HepG2 (cell line): Measurements from ENCODE around the gene FOXK2. TPM values are rescaled to one million over a fixed set of nuclear protein-coding genes. Genes with fewer than 3 reads are reported as not detected.

ENCODE experiments used
- ATAC-seq: fragments of 200-7000 bp; cut with Tn5 transposase; 3 replicates; pipeline ENCODE4 v1.9.1; 2020; ENCODE audit warnings: mild to moderate bottlenecking, moderate library complexity
- BruUV-seq: library from RNA; stranded (reverse); fragments of 400-500 nt; replicated peaks from 2 replicates; lab custom pipeline; 2021; lab: Mats Ljungman, UMichigan
- CTCF ChIA-PET: fragments of 300-600 bp; formaldehyde crosslinking; extraction: SDS; loops from one replicate; lab custom pipeline; 2021; ENCODE audit warnings: low total read pairs, inconsistent platforms, low intra/inter-chr PET ratio; lab: Yijun Ruan, JAX
- POLR2A ChIA-PET: fragments of 350-600 bp; sonication (Branson Sonifier 250); formaldehyde crosslinking; loops from one replicate; lab custom pipeline; 2020; ENCODE audit warnings: antibody characterized with exemption, inconsistent platforms; lab: Yijun Ruan, JAX
- DNase-seq: peaks from one replicate; pipeline ENCODE4 v3.0.0-alpha.2; 2015; ENCODE audit warnings: low spot score
- FAIRE-seq: peaks from 3 replicates; lab custom pipeline; 2011; peaks lifted over from hg19 to GRCh38; lab: Jason Lieb, UNC
- H2AFZ ChIP-seq: one replicate; pipeline ENCODE4 v1.6.1; 2011; ENCODE audit warnings: low read length, inconsistent platforms
- H3K27ac ChIP-seq: fragments of 300-600 bp; 3 replicates; pipeline ENCODE4 v1.8.0; 2011; ENCODE audit warnings: mixed run types, mild to moderate bottlenecking, mixed read lengths, low read length, inconsistent platforms; ENCODE audit not compliant: insufficient read depth; ENCODE audit errors: extremely low read length
- H3K27me3 ChIP-seq, 2 experiments: fragments of 200-600 bp in 1 of 2; 2 replicates in 1 of 2; 3 replicates in 1 of 2; pipeline versions ENCODE4 v1.6.0 to v1.8.0; 2011; ENCODE audit warnings: low read length in 2 of 2, mild to moderate bottlenecking in 2 of 2, moderate library complexity in 2 of 2, inconsistent platforms in 1 of 2; ENCODE audit not compliant: insufficient read depth in 2 of 2, control insufficient read depth in 1 of 2
- H3K36me3 ChIP-seq, 2 experiments: fragments of 200-600 bp in 1 of 2; replicated peaks in 1 of 2; 2 replicates in 1 of 2; 3 replicates in 1 of 2; pipeline versions ENCODE4 v1.5.1 to v1.8.0; 2011; ENCODE audit warnings: low read length in 2 of 2, inconsistent platforms in 1 of 2; ENCODE audit not compliant: insufficient read depth in 2 of 2, control insufficient read depth in 1 of 2
- H3K4me1 ChIP-seq: 2 replicates; pipeline ENCODE4 v1.5.1; 2012; ENCODE audit warnings: low read length, inconsistent platforms; ENCODE audit not compliant: insufficient read depth
- H3K4me2 ChIP-seq: 2 replicates; pipeline ENCODE4 v1.6.0; 2011; ENCODE audit warnings: low read depth, low read length, inconsistent platforms
- H3K4me3 ChIP-seq, 3 experiments: fragments of 200-600 bp in 1 of 3; sonication (generic), shearing (Covaris generic) in 1 of 3; replicated peaks in 1 of 3; 2 replicates each; pipeline ENCODE4 v1.5.1; 2011 to 2016; ENCODE audit warnings: low read length in 3 of 3, inconsistent platforms in 2 of 3, low read depth in 2 of 3, mild to moderate bottlenecking in 2 of 3, control low read depth in 1 of 3, mixed read lengths in 1 of 3; ENCODE audit not compliant: insufficient read depth in 1 of 3
- H3K79me2 ChIP-seq: one replicate; pipeline ENCODE4 v1.6.1; 2011; ENCODE audit warnings: low read length, inconsistent platforms; ENCODE audit not compliant: insufficient read depth
- H3K9ac ChIP-seq: 2 replicates; pipeline ENCODE4 v1.6.0; 2011; ENCODE audit warnings: mild to moderate bottlenecking, low read depth, low read length, inconsistent platforms; ENCODE audit not compliant: insufficient read depth
- H3K9me3 ChIP-seq: 2 replicates; pipeline ENCODE4 v1.5.1; 2012; ENCODE audit warnings: mild to moderate bottlenecking, low read length
- H4K20me1 ChIP-seq: 2 replicates; pipeline ENCODE4 v1.6.0; 2011; ENCODE audit warnings: inconsistent platforms, mild to moderate bottlenecking, low read length, moderate library complexity; ENCODE audit not compliant: insufficient read depth
- AGO2 ChIP-seq: fragments of 200-400 bp; formaldehyde crosslinking; optimal IDR thresholded peaks from 2 replicates; pipeline ENCODE3; 2017; ENCODE audit warnings: mild to moderate bottlenecking, low read depth, low read length, moderate library complexity
- ATF2 ChIP-seq: sonication (generic); formaldehyde crosslinking; IDR thresholded peaks from 2 replicates; pipeline ENCODE4 v1.4.0; 2020; ENCODE audit warnings: missing genetic modification reagents
- MAFF ChIP-seq: IDR thresholded peaks from 2 replicates; pipeline ENCODE4 v1.6.1; 2011; ENCODE audit warnings: low read depth, low read length, improper control_type of control experiment
- NRL ChIP-seq: sonication (generic); formaldehyde crosslinking; IDR thresholded peaks from 2 replicates; pipeline ENCODE4 v1.5.0; 2020; ENCODE audit warnings: missing genetic modification reagents, mild to moderate bottlenecking, moderate library complexity, borderline replicate concordance
- RBM22 ChIP-seq: fragments of 200-400 bp; formaldehyde crosslinking; optimal IDR thresholded peaks from 2 replicates; pipeline ENCODE3; 2017; ENCODE audit warnings: mild to moderate bottlenecking, low read length, moderate library complexity
- WGBS: methylation state at CpG from one replicate; pipeline ENCODE4 v1.1.6; 2017; ENCODE audit warnings: low lambda C conversion rate; 5-methylcytosine and 5-hydroxymethylcytosine counted together
- in situ Hi-C: cut with HindIII; loops from 2 replicates; pipeline ENCODE4 v1.10.0; 2017; ENCODE audit warnings: low pct_unique_long_range_greater_than_20kb; ENCODE audit not compliant: extremely low pct_ligation_motif_present
- intact Hi-C: fragments of 100-400 bp; cut with micrococcal nuclease; formaldehyde crosslinking; loops from one replicate; pipeline ENCODE4 v1.10.0; 2022; ENCODE audit not compliant: unreplicated experiment
- polyA plus RNA-seq, 8 experiments: library from polyadenylated mRNA; depleted of rRNA in 3 of 8; stranded (reverse) in 7 of 8; unstranded in 1 of 8; fragments of >200 nt; fragmentation: Illumina TruSeq in 4 of 8; extraction: Trizol in 4 of 8; gene quantifications; 2 replicates each; pipeline versions ENCODE4 v1.2.1 to v1.2.3, GENCODE V29; 2011 to 2016; ENCODE audit warnings: low read depth in 4 of 8, missing spikeins in 1 of 8, mixed read lengths in 1 of 8; ENCODE audit not compliant: insufficient read depth in 1 of 8
- total RNA-seq, 5 experiments: library from RNA; depleted of rRNA; stranded (reverse); fragments of >200 nt; fragmentation: Illumina TruSeq; extraction: Trizol; gene quantifications; 2 replicates each; pipeline ENCODE4 v1.2.3, GENCODE V29; 2016; ENCODE audit warnings: low read depth in 1 of 5
- TF ChIP-seq, protein P1 (sequence below): sonication (generic); formaldehyde crosslinking; IDR thresholded peaks from 2 replicates; pipeline ENCODE4 v1.5.1; 2020; ENCODE audit warnings: mild to moderate bottlenecking, missing genetic modification reagents, moderate library complexity

Gene FOXK2
- total and polyA plus RNA-seq, 2 of the 13 experiments (the other 11 are each of a cell fraction or from before 2014, with no cell fraction given), result 67.1 to 67.2 TPM

DNA sequence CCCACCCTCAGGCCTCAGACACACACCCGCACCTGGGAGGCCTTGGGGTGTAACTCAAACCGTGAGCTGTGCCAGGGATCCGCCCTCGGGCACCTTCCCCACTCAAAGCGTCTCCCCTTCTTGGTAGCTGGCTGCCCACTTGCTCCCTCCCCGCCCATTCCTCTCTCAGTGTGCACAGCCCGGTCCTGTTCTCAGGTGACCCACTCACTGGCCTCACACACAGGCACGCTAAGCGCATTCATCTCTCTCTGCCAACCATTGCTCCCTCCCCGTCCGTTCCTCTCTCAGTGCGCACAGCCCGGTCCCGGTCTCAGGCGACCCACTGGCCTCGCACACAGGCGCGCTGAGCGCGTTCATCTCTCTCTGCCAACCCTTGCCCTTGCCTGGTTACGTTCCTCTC is 107.9 kb downstream of the FOXK2 start:
- peaks cover 1% of the 10 kb centered on the region; the same call in 1 of the 2 replicates for H4K20me1 ChIP-seq
- intact Hi-C loops, result no loop called here
- peaks cover 35% of the 10 kb centered on the region for H3K79me2 ChIP-seq
- no peak overlapping the region for H3K4me3 ChIP-seq
- ATAC-seq, result no peak; the same call in 1 of the 3 replicates
- no peak overlapping the region for H3K4me2 ChIP-seq
- no peak for DNase-seq
- WGBS, result 97% methylated on average over 21 of the region's 21 CpGs
- H3K27me3 ChIP-seq, result no peaks in the 10 kb centered on the region
- H3K9ac ChIP-seq, result no peak overlapping the region
- peaks cover 33 to 82% of the 10 kb centered on the region in 2 experiments for H3K36me3 ChIP-seq
- no peak overlapping the region for H3K27ac ChIP-seq
- no peak for FAIRE-seq
- BruUV-seq, result TSS peak; percentile 15
- ChIA-PET CTCF (no interaction called here), POLR2A (no interaction called here)
- H3K9me3 ChIP-seq, result no peaks in the 10 kb centered on the region
- peaks cover 4% of the 10 kb centered on the region for H3K4me1 ChIP-seq
- in situ Hi-C loops, result no loop called here
- H2AFZ ChIP-seq, result no peak overlapping the region
- TF ChIP-seq ATF2 (CRISPR knock-in tag), result no peak
- TF ChIP-seq RBM22, result peak; percentile 91
- TF ChIP-seq, protein P1, sequence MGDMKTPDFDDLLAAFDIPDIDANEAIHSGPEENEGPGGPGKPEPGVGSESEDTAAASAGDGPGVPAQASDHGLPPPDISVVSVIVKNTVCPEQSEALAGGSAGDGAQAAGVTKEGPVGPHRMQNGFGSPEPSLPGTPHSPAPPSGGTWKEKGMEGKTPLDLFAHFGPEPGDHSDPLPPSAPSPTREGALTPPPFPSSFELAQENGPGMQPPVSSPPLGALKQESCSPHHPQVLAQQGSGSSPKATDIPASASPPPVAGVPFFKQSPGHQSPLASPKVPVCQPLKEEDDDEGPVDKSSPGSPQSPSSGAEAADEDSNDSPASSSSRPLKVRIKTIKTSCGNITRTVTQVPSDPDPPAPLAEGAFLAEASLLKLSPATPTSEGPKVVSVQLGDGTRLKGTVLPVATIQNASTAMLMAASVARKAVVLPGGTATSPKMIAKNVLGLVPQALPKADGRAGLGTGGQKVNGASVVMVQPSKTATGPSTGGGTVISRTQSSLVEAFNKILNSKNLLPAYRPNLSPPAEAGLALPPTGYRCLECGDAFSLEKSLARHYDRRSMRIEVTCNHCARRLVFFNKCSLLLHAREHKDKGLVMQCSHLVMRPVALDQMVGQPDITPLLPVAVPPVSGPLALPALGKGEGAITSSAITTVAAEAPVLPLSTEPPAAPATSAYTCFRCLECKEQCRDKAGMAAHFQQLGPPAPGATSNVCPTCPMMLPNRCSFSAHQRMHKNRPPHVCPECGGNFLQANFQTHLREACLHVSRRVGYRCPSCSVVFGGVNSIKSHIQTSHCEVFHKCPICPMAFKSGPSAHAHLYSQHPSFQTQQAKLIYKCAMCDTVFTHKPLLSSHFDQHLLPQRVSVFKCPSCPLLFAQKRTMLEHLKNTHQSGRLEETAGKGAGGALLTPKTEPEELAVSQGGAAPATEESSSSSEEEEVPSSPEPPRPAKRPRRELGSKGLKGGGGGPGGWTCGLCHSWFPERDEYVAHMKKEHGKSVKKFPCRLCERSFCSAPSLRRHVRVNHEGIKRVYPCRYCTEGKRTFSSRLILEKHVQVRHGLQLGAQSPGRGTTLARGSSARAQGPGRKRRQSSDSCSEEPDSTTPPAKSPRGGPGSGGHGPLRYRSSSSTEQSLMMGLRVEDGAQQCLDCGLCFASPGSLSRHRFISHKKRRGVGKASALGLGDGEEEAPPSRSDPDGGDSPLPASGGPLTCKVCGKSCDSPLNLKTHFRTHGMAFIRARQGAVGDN (CRISPR knock-in tag), result peak; percentile 32; the same call in 1 of the 2 replicates
- no peak for TF ChIP-seq MAFF
- 0 out of 2 replicates have a peak, but pooled peaks have one; percentile 14 for TF ChIP-seq NRL
- peak; percentile 75 for TF ChIP-seq AGO2
